ENCODE measurements around the gene CD1E.
"Not testable (repeated sequence)": the region's sequence is repeated elsewhere in the genome, so short reads cannot be mapped to it uniquely, and the experiment has no call there.

CD1E gene

GRCh38 chr1:158362482-158362881 lies 8.8 kb downstream of the CD1E start:
- no peak overlapping the region for H3K4me3 ChIP-seq (ENCODE audit: low read depth, low read length)
- no peak for DNase-seq (ENCODE audit: low read depth)
- TF ChIP-seq CTCF (conservative IDR thresholded peaks at IDR 0.05; ENCODE audit: low read depth, low read length) = no peak

- DNase-seq (ENCODE audit: low read depth) = no peak
- TF ChIP-seq CTCF (conservative IDR thresholded peaks at IDR 0.05; ENCODE audit: low read depth, low read length) = no peak
Observed at GRCh38 chr1:158362941-158363340, 9.2 kb downstream of the CD1E start.

GRCh38 chr1:158366783-158367182 lies 13.1 kb downstream of the CD1E start:
- TF ChIP-seq CTCF (conservative IDR thresholded peaks at IDR 0.05; ENCODE audit: low read depth, low read length) = no peak
- H3K4me3 ChIP-seq (ENCODE audit: low read depth, low read length) = no peak overlapping the region
- DNase-seq (ENCODE audit: low read depth) = no peak

More at GRCh38 chr1:158362941-158363340, 9.2 kb downstream of the CD1E start:
- no peak overlapping the region for H3K4me3 ChIP-seq (ENCODE audit: low read depth, low read length)

- no peak for TF ChIP-seq CTCF (conservative IDR thresholded peaks at IDR 0.05; ENCODE audit: low read depth, low read length)
- no peak for DNase-seq (ENCODE audit: low read depth)
- H3K4me3 ChIP-seq (ENCODE audit: low read depth, low read length) = no peak overlapping the region
Observed at GRCh38 chr1:158371188-158371953, 17.7 kb downstream of the CD1E start.

GRCh38 chr1:158374101-158374500 lies 20.4 kb downstream of the CD1E start:
- not testable (repeated sequence) for H3K4me3 ChIP-seq (ENCODE audit: low read depth, low read length); DNase-seq (ENCODE audit: low read depth)

GRCh38 chr1:158374860-158375259 lies 21.2 kb downstream of the CD1E start:
- DNase-seq (ENCODE audit: low read depth) = no peak
- TF ChIP-seq CTCF (conservative IDR thresholded peaks at IDR 0.05; ENCODE audit: low read depth, low read length) = no peak
- no peak overlapping the region for H3K4me3 ChIP-seq (ENCODE audit: low read depth, low read length)

- no peak for TF ChIP-seq CTCF (conservative IDR thresholded peaks at IDR 0.05; ENCODE audit: low read depth, low read length)
- no peak overlapping the region for H3K4me3 ChIP-seq (ENCODE audit: low read depth, low read length)
- no peak for DNase-seq (ENCODE audit: low read depth)
Observed at GRCh38 chr1:158390331-158390730, 36.6 kb downstream of the CD1E start.
